GM19240 (cell line): ENCODE results near the gene THBS4.

Experiments used
- DNase-seq: peaks from one replicate; pipeline ENCODE4 v3.0.0; 2011; ENCODE audit warnings: low spot score; ENCODE audit not compliant: insufficient read length

The THBS4 gene

DNA sequence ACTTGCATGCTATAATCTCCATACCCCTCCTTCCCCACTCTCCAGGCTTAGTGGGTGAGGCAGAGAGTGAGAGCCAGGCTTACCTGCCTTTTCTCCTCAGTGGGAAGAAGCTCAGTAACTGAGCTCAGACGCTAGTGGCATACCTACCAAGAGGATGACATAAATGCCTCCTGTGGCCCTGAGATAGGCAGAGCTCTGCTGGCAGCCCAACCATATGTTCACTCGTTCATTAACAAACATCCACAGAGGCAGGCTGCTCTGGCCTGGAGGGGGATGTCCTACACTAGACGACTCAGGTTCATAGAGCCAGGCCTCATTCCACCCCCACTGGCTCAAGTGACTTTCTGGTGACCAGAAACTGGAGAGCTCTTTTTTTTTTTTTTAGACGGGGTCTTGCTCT is 81.3 kb downstream of the THBS4 start:
- DNase-seq: no peak

DNA sequence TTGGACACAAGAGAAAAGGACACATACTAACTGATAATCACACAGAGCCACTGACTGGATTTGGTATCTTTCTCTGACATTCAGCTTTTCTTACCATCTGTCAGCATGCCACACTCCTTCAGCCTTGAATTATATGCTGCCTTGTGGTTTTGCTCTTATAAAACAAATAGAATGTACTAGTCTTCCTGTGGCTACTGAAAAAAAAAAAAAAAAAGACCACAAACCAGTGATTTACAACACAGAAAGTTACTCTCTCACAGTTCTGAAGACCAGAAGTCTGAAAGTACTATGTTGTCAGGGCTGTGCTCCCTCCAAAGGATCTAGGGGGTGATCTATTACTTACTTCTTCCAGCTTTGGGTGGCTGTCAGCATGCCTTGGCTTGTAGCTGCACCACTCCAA is 82.3 kb downstream of the THBS4 start:
- no peak for DNase-seq

DNA sequence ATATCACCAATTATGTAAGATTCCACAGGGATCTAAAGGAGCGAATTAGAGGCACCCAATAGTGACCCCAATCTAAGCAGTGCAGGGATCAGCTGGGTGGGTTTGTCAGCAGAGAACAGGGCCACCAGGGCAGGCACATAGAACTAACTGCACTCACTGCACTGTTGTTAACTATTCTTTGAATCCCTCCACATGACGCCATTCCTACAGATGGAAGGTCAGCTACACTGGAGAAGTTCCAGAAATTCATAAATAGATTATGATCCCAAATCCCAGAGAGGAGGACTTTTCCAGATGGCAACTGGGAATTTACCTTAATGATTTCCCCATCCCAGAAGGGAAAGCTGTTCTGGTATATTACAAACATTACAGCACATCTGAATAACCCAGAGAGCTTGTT is 84.2 kb downstream of the THBS4 start:
- no peak for DNase-seq

DNA sequence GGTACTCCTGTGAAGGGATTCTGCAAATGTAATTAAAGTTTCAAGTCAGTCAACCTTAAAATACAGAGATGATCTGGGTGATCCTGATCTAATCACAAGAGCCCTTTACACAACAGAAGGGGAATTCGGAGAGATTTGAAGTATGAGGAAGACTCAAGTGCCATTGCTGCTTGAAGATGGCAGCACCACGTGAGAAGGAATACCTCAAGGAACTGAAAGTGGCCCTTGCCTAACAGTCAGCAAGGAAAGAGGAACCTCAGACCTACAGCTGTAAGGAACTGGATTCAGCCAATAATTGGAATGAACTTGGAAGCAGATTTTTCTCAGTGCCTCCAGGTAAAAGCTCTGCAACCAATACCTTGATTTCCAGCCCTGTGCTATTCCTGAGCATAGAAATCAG is 87.4 kb downstream of the THBS4 start:
- no peak for DNase-seq

DNA sequence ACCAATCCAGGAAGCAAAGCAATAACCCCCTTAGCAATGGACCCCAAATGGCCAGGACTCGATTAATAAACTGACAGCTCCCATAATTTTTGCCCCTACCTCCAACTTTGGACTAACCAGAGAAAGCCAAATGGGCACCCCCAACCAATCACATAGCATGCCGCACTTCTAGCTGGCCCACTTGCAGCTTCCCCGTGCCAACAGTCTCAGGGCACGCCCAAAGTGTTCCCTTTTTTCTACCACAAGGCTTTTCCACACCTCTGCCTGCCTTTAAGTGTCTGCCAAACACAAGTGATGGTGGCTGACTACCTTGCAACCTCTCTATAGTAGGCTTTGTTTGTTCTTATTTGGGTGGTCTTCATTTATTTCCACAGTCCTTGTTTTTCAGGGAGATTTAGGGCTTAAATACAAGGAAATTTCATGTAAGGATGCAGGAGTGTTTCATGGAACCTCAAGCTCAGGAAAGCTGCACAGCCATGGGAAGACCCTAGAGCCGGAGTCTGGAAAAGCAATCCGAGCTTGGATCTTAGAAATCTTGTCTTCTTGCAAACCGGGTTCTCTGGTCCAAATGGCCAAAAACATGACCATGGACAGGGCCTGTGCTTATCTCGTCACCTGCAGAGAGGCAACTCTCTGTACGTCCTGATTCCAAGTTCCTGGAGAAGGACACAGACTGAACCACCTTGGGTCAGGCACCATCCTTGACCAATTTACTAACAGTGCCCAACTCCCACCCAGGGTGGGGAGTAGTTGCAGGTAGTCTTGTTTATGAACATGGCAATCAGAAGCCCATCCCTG is 89.2 kb downstream of the THBS4 start:
- no peak for DNase-seq

DNA sequence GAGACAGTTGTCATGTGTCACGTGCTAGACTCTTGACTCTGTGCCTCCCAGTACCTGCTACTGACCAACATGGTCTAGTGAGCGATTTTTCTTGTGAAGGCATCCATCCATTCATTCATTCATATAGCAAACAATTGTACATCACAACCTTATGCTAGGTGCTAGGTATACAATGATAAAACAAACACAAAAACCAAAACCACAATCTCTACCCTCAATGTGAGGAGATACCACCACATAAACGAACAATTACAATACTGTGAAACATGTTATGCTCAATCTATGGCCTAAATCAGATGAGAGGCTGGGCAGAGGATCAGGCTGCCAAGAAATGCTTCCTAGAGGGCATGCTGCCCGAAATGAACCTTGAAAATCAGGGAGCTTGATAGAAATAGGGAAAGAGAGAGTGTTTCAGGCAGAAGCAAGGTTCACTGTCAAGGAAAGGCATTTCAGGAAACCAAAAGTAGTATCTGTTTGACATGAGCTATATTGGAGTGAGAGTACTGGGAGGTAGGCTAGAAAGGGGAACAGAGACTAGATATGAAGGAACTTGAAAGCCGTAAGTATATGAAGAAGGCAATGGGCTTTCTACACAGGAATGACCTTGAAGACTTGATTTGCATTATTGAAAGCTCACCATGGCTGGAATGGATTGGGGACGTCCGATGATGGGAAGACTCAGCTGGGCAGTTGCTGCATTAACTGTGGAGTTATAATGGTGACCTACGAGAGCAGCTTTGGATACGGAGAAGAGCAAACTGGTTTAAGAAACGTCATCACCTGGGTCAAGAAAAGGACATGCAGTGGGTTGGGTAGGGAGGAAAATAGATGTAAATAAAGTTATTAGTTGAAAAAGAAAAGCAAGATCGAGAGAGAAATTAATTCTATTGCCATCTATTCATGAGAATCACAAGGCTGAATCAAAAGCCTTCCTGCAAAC is 90.1 kb downstream of the THBS4 start:
- DNase-seq: peak; percentile 46

DNA sequence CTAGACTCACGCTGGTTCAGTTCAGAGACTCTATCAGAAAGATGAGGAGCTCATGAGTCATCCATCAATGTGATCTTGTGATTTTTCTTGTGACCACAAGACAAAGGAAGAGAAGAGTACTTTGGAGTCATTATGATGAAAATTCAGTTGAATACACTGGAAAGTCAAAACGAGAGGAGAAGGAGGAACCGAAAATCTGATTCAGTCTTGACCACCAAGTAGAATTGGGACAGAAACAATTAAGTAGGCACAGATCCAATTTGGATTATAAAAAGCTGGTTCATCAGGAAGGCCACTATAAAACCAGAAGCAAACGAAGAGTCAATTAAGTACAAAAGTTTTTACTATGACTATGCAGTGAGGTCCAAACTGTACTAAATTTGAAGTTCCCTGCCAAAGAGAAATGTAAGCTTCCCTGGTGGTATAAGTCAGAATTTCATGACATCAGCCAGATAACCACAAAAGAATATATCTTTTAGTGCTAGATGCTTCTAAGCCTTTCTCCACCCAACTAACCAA is 90.9 kb downstream of the THBS4 start:
- no peak for DNase-seq

DNA sequence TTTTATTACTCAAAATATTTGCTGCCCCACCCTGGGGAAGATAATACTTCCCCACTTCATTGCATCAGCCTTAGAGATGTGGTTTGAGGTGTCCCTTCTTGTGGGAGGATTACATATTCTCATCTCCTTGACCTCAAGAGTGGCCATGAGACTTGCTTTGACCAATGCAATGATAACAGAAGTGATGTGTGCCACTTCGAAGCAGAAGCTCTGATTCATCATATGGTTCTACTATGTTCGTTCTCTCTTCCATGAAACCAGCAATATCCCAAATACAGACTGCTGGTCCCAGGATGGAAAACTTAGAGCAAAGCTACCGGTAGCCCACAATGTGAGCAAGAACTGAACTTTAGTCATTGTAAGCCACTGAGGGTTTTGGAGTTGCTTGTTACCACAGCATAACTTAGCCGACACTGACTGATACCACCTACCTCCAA is 92.0 kb downstream of the THBS4 start:
- DNase-seq: no peak

DNA sequence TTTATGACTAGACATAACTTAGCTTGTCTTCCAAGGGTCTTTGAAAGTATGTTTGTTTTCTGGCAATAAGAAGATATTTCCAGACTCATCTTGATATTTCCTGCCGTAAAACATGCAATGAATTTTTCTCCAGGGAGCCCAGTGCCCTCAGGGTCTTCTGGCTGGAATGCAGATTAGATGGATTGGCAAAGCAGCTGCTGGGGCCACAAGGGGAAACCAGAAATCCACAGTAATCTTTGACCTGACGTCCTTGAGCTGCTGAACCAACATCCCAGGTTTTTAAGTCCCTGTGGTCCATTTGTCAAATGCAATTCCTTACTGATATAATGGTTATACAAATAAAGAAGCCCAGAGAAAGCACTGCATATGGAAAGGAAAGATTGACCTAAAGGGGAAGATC is 93.0 kb downstream of the THBS4 start:
- no peak for DNase-seq

DNA sequence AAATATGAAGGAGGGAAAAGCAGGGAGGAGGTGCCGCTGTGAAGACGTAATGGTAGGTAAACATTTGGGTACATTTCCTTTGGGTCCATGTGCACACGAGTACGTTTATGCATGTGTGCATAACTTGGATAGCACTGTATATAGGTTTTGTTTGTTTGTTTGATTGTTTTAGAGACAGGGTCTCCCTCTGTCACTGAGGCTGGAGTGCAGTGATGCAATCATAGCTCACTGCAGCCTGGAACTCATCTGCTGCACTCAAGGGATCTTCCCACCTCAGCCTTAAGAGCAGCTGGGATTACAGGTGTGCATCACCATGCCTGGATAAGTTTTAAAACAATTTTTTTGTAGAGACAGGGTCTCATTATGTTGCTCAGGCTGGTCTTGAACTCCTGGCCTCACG is 94.0 kb downstream of the THBS4 start:
- DNase-seq: no peak
